Parathyroid adenoma (tissue), 2 donors: ENCODE results near the gene VASN.
A peak's percentile ranks its signal among the peaks of the same experiment; 100 is the strongest.

Experiments used
- H2AFZ ChIP-seq: fragments of 300-600 bp; sonication (generic); one replicate; pipeline ENCODE4 v1.7.0; 2017; ENCODE audit warnings: antibody characterized with exemption, mild to moderate bottlenecking
- H3K27ac ChIP-seq: fragments of 300-600 bp; sonication (generic); one replicate; pipeline ENCODE4 v1.7.0; 2017
- H3K27me3 ChIP-seq: fragments of 300-600 bp; sonication (generic); one replicate; pipeline ENCODE4 v1.7.0; 2017; ENCODE audit warnings: low read length; ENCODE audit not compliant: control insufficient read depth, insufficient read depth
- H3K36me3 ChIP-seq: fragments of 300-600 bp; sonication (generic); one replicate; pipeline ENCODE4 v1.7.0; 2017; ENCODE audit warnings: low read length; ENCODE audit not compliant: control insufficient read depth, insufficient read depth
- H3K4me1 ChIP-seq: fragments of 300-600 bp; sonication (generic); one replicate; pipeline ENCODE4 v1.7.0; 2017; ENCODE audit warnings: control low read depth
- H3K4me2 ChIP-seq: fragments of 300-600 bp; sonication (generic); one replicate; pipeline ENCODE4 v1.7.0; 2017; ENCODE audit warnings: low read length
- H3K4me3 ChIP-seq: fragments of 300-600 bp; sonication (generic); one replicate; pipeline ENCODE4 v1.7.0; 2017; ENCODE audit warnings: low read depth, low read length
- H3K79me2 ChIP-seq: fragments of 300-600 bp; sonication (generic); one replicate; pipeline ENCODE4 v1.7.0; 2017; ENCODE audit warnings: control low read depth
- H3K9ac ChIP-seq: fragments of 300-600 bp; sonication (generic); one replicate; pipeline ENCODE4 v1.7.0; 2017; ENCODE audit warnings: mild to moderate bottlenecking
- H3K9me3 ChIP-seq: fragments of 300-600 bp; sonication (generic); one replicate; pipeline ENCODE4 v1.7.0; 2017; ENCODE audit warnings: low read length; ENCODE audit not compliant: control insufficient read depth
- TF ChIP-seq, protein P1 (sequence below): fragments of 300-600 bp; sonication (generic); IDR thresholded peaks from one replicate; pipeline ENCODE4 v1.7.0; 2017; ENCODE audit warnings: antibody characterized with exemption, mild to moderate bottlenecking
- donor health status: primary hyperparathyroidism.

The VASN gene

DNA sequence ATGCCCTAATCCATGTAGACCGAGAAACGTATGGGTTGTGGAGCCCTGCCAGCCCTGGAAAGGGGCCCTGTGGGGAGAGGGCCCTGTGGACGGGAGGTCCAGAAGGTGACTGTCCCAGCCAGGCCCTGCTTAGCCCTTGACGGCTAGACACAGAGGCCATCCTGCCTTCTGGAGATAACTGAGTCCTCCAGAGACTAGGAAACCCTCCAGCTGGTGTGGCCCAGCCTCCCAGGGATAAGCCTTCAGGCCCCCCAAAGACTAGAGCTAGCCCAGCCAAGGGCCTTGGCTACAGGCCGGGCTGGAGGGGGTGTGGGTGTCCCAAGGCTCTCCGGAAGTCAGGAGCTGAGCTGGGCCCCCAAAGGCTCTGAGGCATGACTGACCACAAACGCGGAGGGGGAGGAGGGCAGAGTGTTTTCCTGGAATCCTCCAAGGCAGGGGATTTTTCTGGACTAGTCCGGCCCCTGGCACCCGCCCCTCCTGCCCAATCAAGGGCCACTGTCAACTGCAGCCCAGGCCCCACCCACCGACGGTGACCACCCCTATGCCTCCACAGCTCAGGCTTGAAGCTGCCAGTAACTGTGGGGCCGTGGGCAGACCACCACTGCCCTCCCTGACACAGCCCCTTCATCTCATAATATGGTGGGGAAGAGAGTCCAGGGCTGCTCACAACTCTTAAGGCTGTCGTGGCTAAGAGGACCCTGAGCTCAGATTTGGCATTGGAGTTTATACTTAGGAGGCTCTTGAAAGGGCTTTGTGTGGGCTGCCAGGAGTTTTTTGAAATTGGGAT, 885 bp upstream of the VASN start:
- H3K9me3 ChIP-seq: no peaks in the 10 kb centered on the region
- H3K27me3 ChIP-seq: no peaks in the 10 kb centered on the region
- no peak overlapping the region for H3K9ac ChIP-seq
- peak overlapping the region; percentile 34 for H3K27ac ChIP-seq
- H3K4me3 ChIP-seq: no peak overlapping the region
- H3K36me3 ChIP-seq: no peaks in the 10 kb centered on the region
- no peak overlapping the region for H3K4me2 ChIP-seq
- H2AFZ ChIP-seq: no peak overlapping the region
- peaks cover 12% of the 10 kb centered on the region for H3K79me2 ChIP-seq
- H3K4me1 ChIP-seq: peaks cover 19% of the 10 kb centered on the region
- TF ChIP-seq, protein P1, sequence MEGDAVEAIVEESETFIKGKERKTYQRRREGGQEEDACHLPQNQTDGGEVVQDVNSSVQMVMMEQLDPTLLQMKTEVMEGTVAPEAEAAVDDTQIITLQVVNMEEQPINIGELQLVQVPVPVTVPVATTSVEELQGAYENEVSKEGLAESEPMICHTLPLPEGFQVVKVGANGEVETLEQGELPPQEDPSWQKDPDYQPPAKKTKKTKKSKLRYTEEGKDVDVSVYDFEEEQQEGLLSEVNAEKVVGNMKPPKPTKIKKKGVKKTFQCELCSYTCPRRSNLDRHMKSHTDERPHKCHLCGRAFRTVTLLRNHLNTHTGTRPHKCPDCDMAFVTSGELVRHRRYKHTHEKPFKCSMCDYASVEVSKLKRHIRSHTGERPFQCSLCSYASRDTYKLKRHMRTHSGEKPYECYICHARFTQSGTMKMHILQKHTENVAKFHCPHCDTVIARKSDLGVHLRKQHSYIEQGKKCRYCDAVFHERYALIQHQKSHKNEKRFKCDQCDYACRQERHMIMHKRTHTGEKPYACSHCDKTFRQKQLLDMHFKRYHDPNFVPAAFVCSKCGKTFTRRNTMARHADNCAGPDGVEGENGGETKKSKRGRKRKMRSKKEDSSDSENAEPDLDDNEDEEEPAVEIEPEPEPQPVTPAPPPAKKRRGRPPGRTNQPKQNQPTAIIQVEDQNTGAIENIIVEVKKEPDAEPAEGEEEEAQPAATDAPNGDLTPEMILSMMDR: no peak

DNA sequence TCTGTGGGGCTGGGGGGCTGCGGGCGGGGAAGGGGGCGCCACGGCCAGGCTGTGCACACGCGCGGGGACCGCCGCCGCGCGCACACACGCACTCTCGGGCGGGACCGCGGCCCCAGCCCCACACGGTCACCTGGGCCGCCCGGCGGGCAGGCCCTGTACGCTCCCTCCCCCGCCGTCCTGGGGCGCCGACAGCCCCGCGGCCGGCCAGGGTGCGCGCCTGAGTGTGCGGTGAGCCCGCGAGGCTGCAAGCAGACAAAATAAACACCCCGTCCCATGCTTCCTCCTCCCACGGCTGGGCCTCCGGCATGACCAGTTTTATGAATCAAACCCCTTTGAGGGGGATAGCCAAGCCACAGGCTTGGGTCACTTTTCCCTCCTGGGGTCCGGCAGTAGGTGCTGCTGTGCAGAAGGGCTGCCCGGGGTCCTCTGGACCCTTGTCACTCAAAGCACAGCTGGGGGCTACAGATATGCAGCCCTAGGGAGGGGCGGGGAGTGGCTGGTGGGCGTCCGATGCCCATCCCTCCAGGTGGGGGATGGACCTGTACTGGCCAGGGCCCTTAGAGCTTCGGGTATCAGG, 441 bp downstream of the VASN start:
- Histone ChIP-seq H3K79me2 (peaks cover 8% of the 10 kb centered on the region), H3K27ac (no peak overlapping the region), H3K9me3 (no peaks in the 10 kb centered on the region), H3K4me1 (peaks cover 27% of the 10 kb centered on the region), H3K4me2 (peak overlapping the region; percentile 59), H3K9ac (no peak overlapping the region), H2AFZ (peak overlapping the region; percentile 74), H3K27me3 (no peaks in the 10 kb centered on the region), H3K4me3 (peak overlapping the region; percentile 17), H3K36me3 (no peaks in the 10 kb centered on the region)
- TF ChIP-seq, protein P1: no peak

DNA sequence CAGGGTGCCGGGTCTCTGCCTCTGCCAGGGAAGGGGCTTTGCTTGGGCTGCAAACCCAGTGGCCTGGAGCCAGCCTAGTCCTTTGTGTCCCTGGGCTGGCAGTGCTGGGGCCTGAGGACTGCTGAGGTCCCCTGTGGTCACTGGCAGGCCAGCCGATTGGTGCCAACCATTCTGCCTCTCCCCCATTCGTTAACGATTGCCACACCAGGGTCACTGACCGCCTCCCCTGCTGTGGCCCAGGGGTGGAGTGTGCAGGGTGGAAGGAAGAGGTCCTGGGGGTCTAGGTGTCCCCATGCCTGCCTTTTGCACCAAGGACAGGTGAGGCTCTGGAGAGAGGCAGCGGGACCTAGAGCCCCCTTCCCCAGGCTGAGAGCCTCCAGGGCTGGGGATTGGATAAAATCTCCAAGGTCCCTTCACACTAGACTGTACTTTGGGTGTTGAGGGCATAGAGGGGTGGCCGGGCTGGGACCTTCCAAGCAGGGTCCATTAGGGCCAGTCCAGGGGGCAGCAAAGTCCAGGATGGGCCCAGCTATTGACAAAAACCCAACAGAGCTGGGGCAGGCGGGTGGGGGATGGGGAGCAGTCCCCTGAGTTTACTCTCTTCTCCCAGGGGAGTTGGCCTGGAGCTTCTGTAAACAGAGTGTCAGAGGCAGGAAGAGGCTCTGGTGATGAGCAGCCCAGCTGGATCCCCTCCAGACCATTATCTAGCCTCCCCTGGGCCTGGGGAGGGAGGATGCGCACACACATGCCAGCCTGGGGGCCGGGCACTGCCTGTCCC, 1.1 kb downstream of the VASN start:
- Histone ChIP-seq H3K4me2 (peak overlapping the region; percentile 59), H3K4me1 (peaks cover 27% of the 10 kb centered on the region), H3K9ac (no peak overlapping the region), H3K9me3 (no peaks in the 10 kb centered on the region), H3K36me3 (no peaks in the 10 kb centered on the region), H3K27ac (peak overlapping the region; percentile 45), H3K27me3 (no peaks in the 10 kb centered on the region), H3K4me3 (peak overlapping the region; percentile 17), H3K79me2 (peaks cover 3% of the 10 kb centered on the region), H2AFZ (no peak overlapping the region)
- TF ChIP-seq, protein P1: no peak

DNA sequence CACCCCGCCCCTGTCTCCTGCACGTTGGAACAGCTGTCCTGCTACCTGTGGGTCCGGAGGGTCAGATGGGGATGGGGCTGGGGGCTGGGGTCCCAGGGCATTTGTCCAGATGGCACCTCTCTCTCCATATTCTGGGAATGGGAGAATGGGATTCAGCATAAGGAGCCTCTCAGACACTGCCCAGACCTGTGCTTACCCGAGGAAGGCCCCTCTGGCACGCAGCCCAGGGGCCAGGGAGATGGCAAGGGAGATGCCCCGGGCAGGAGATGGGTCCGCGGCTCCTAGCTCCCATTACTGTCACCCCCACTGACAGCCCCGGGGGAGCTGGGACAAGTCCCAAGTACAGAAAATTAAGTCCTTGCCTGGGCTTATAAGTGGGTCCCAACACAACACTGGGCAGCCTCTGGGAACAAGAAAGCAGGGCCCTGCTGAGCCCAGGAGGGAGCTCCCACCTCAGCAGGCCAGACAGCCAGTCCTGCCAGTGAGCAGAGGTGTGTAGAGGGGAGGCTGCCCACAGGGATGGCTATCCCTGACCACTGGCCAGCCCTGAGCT, 1.8 kb downstream of the VASN start:
- Histone ChIP-seq H3K27me3 (no peaks in the 10 kb centered on the region), H3K27ac (peak overlapping the region; percentile 45), H2AFZ (no peak overlapping the region), H3K4me3 (peak overlapping the region; percentile 9), H3K79me2 (no peaks in the 10 kb centered on the region), H3K9me3 (no peaks in the 10 kb centered on the region), H3K36me3 (no peaks in the 10 kb centered on the region), H3K4me2 (peak overlapping the region; percentile 3), H3K9ac (no peak overlapping the region), H3K4me1 (peaks cover 27% of the 10 kb centered on the region)
- TF ChIP-seq, protein P1: no peak
